Esophagus muscularis mucosa (tissue), 4 donors: Measurements from ENCODE around the gene KLHL9. TPM values are rescaled to one million over a fixed set of nuclear protein-coding genes. Genes with fewer than 3 reads are reported as not detected.

Experiments
- DNase-seq: peaks from one replicate; pipeline ENCODE4 v3.0.0-alpha.2; 2017; ENCODE audit errors: extremely low spot score
- H3K27ac ChIP-seq, 4 donors: fragments of 200-600 bp; sonication (generic); replicated peaks in 1 of 4; 1 replicate in 3 of 4; 2 replicates in 1 of 4; pipeline ENCODE4 v1.5.1; 2016 to 2019; ENCODE audit warnings: mild to moderate bottlenecking in 1 of 4
- H3K27me3 ChIP-seq, 4 donors: fragments of 200-600 bp; sonication (generic); one replicate each; pipeline versions ENCODE4 v1.5.1 to v1.6.0; 2016 to 2019
- H3K36me3 ChIP-seq, 4 donors: fragments of 200-600 bp; sonication (generic); one replicate each; pipeline ENCODE4 v1.5.1; 2016 to 2019
- H3K4me1 ChIP-seq, 4 donors: fragments of 200-600 bp; sonication (generic); one replicate each; pipeline ENCODE4 v1.5.1; 2016 to 2019
- H3K4me3 ChIP-seq, 4 donors: fragments of 200-600 bp; sonication (generic); 1 replicate in 2 of 4; 2 replicates in 2 of 4; pipeline ENCODE4 v1.5.1; 2016 to 2019; ENCODE audit warnings: mild to moderate bottlenecking in 4 of 4, moderate library complexity in 1 of 4
- H3K9me3 ChIP-seq, 4 donors: fragments of 200-600 bp; sonication (generic); 1 replicate in 3 of 4; 2 replicates in 1 of 4; pipeline ENCODE4 v1.5.1; 2016 to 2019
- CTCF ChIP-seq, 3 experiments: fragments of 200-600 bp in 2 of 3; fragments of 450-650 bp in 1 of 3; sonication (generic) in 2 of 3; IDR thresholded peaks; one replicate each; pipeline ENCODE4 v1.5.1; 2017 to 2019; ENCODE audit warnings: antibody characterized with exemption in 3 of 3, mild to moderate bottlenecking in 2 of 3, moderate library complexity in 1 of 3
- EP300 ChIP-seq: sonication (generic); formaldehyde crosslinking; IDR thresholded peaks from one replicate; pipeline ENCODE4 v1.6.1; 2017; ENCODE audit warnings: antibody characterized with exemption
- POLR2A ChIP-seq: fragments of 450-650 bp; IDR thresholded peaks from one replicate; pipeline ENCODE4 v1.6.1; 2017; ENCODE audit warnings: antibody characterized with exemption, moderate library complexity, mild to moderate bottlenecking, low read depth
- POLR2AphosphoS5 ChIP-seq, 2 donors: sonication (generic); formaldehyde crosslinking; IDR thresholded peaks; one replicate each; pipeline ENCODE4 v1.6.1; 2017; ENCODE audit warnings: antibody characterized with exemption in 2 of 2
- WGBS: methylation state at CpG from one replicate; pipeline ENCODE4 v1.1.5; 2018; 5-methylcytosine and 5-hydroxymethylcytosine counted together
- intact Hi-C: fragments of 100-400 bp; cut with DNase I; formaldehyde crosslinking; loops from one replicate; pipeline ENCODE4 v1.15.1; 2023
- total RNA-seq, 4 donors: library from RNA; depleted of rRNA; stranded (reverse); fragments of >200 nt; gene quantifications; one replicate each; pipeline versions ENCODE4 v1.1.0 to v1.2.1, GENCODE V29; 2016

The KLHL9 gene
- total RNA-seq, 4 donors from 2014 or later, result 19.2 to 22.8 (median 21.3) TPM

- 45% methylated on average over 2 of the region's 2 CpGs for WGBS
- Histone ChIP-seq H3K27me3 (no peaks in the 10 kb centered on the region), H3K9me3 (no peaks in the 10 kb centered on the region), H3K4me3 (no peak overlapping the region), H3K4me1 (no peaks in the 10 kb centered on the region), H3K27ac (no peak overlapping the region), H3K36me3 (no peaks in the 10 kb centered on the region)
- DNase-seq, result no peak
- TF ChIP-seq CTCF (IDR thresholded peaks at IDR 0.05) (no peak), POLR2AphosphoS5 (IDR thresholded peaks at IDR 0.05) (no peak), EP300 (no peak), POLR2A (no peak)
- intact Hi-C loops, result no loop called here
These were observed 45.4 kb downstream of the KLHL9 start for GRCh38 chr9:21289848-21290247.

DNA sequence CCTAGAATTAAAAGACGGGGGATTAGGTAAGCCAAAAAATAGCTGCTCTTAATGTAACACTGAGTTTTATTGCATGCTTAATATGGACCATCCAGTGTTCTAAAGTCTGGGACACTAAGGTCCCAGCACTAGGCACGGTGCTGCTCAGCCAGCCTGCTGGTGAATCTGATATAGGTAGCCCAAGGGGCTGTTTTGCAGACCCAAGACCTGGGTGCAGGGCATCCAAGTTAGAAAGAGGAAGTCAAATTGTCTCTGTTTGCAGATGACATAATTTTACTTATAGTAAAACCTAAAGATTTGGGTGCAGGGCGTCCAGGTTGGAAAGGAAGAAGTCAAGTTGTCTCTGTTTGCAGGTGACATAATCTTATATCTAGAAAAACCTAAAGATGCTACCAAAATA is 47.9 kb downstream of the KLHL9 start:
- Histone ChIP-seq H3K36me3 (no peaks in the 10 kb centered on the region), H3K4me3 (no peak overlapping the region), H3K27ac (no peak overlapping the region), H3K27me3 (no peaks in the 10 kb centered on the region), H3K4me1 (no peaks in the 10 kb centered on the region), H3K9me3 (no peaks in the 10 kb centered on the region)
- 61% methylated on average over 3 of the region's 3 CpGs for WGBS
- DNase-seq, result no peak
- intact Hi-C loops, result no loop called here
- TF ChIP-seq EP300 (no peak), POLR2A (no peak), POLR2AphosphoS5 (IDR thresholded peaks at IDR 0.05) (no peak), CTCF (IDR thresholded peaks at IDR 0.05) (no peak)

DNA sequence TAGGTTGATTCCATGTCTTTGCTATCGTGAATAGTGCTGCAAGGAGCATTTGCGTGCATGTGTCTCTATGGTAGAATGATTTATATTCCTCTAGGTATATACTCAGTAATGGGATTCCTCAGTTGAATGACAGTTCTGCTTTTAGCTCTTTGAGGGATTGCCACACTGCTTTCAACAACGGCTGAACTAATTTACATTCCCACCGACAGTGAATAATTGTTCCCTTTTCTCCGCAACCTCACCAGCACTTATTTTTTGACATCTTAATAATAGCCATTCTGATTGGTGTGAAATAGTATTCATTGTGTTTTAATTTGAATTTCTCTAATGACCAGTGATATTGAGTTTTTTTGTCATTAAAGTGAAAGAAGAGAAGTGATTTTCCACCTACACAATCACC is 48.5 kb downstream of the KLHL9 start:
- Histone ChIP-seq H3K4me1 (no peaks in the 10 kb centered on the region), H3K27ac (no peak overlapping the region), H3K9me3 (no peaks in the 10 kb centered on the region), H3K36me3 (no peaks in the 10 kb centered on the region), H3K4me3 (no peak overlapping the region), H3K27me3 (no peaks in the 10 kb centered on the region)
- intact Hi-C loops, result no loop called here
- DNase-seq, result no peak
- TF ChIP-seq POLR2AphosphoS5 (IDR thresholded peaks at IDR 0.05), result no peak
- no peak for TF ChIP-seq POLR2A
- no peak for TF ChIP-seq CTCF (IDR thresholded peaks at IDR 0.05)
- TF ChIP-seq EP300, result no peak
- 69% methylated on average over 5 of the region's 5 CpGs for WGBS

DNA sequence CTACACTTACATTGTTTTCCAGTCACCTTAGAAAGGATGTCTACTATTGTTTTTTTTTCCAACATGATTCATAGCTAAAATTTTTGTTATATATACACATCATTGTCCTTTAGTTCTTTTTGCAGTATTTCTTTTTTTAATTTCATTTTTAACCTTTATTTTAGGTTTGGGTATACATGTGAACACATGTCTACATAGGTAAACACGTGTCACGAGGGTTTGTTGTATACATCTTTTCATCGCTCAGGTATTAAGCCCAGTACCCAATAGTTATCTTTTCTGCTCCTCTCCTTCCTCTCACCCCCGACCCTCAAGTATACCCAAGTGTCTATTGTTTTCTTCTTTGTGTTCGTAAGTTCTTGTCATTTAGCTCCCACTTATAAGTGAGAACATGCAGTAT is 49.1 kb downstream of the KLHL9 start:
- Histone ChIP-seq H3K9me3 (no peaks in the 10 kb centered on the region), H3K36me3 (no peaks in the 10 kb centered on the region), H3K4me1 (no peaks in the 10 kb centered on the region), H3K27me3 (no peaks in the 10 kb centered on the region), H3K4me3 (no peak overlapping the region), H3K27ac (no peak overlapping the region)
- intact Hi-C loops, result no loop called here
- 86% methylated on average over 5 of the region's 5 CpGs for WGBS
- DNase-seq, result no peak
- TF ChIP-seq POLR2A (no peak), CTCF (IDR thresholded peaks at IDR 0.05) (no peak), EP300 (no peak), POLR2AphosphoS5 (IDR thresholded peaks at IDR 0.05) (no peak)

DNA sequence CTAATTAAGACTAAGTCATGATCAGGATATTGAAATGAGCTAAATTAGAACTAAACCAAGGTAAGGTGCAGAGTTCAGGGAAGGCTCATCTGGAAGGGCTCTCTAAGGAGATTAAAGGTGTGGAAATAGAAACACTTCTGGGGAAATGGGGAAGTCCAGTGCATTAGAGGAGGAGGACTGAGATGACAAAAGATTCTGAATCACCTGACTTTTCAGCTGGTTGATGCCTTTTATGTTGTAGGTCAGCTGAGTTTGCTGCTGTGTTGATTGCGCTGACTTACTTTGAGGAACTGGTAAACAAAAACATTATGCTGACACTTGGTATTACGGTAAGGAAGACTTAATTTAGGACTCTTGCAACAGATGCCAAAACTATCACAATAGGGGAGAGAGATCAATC is 53.9 kb downstream of the KLHL9 start:
- no peak for TF ChIP-seq POLR2AphosphoS5 (IDR thresholded peaks at IDR 0.05)
- WGBS, result 37% methylated on average over 2 of the region's 2 CpGs
- no peak overlapping the region for H3K4me3 ChIP-seq
- no peaks in the 10 kb centered on the region for H3K36me3 ChIP-seq
- intact Hi-C loops, result no loop called here
- no peaks in the 10 kb centered on the region for H3K9me3 ChIP-seq
- H3K27ac ChIP-seq, result no peak overlapping the region
- no peaks in the 10 kb centered on the region for H3K27me3 ChIP-seq
- no peaks in the 10 kb centered on the region for H3K4me1 ChIP-seq
- no peak for DNase-seq

Other genes with a start within 250 kb of the KLHL9 start
- gene IFNW1, start 193.6 kb downstream of the KLHL9 start, total RNA-seq, result not detected
- gene IFNA21, start 168.7 kb downstream of the KLHL9 start, total RNA-seq, result not detected
- gene IFNA4, start 147.8 kb downstream of the KLHL9 start, total RNA-seq, result not detected
- not detected for gene IFNA7, start 133.2 kb downstream of the KLHL9 start, total RNA-seq
- not detected for gene IFNA10, start 128.3 kb downstream of the KLHL9 start, total RNA-seq
- gene IFNA16, start 118.1 kb downstream of the KLHL9 start, total RNA-seq, result not detected
- gene IFNA17, start 107.2 kb downstream of the KLHL9 start, total RNA-seq, result not detected
- not detected for gene IFNA14, start 95.4 kb downstream of the KLHL9 start, total RNA-seq
- gene IFNA5, start 30.1 kb downstream of the KLHL9 start, total RNA-seq, result not detected
- gene IFNA6, start 15.5 kb upstream of the KLHL9 start, total RNA-seq, result not detected
- gene IFNA13, start 32.7 kb upstream of the KLHL9 start, total RNA-seq, result not detected
- not detected for gene IFNA2, start 50.0 kb upstream of the KLHL9 start, total RNA-seq
- gene IFNA8, start 73.7 kb upstream of the KLHL9 start, total RNA-seq, result not detected
- gene IFNA1, start 105.0 kb upstream of the KLHL9 start, total RNA-seq, result not detected
- not detected for gene IFNE, start 146.9 kb upstream of the KLHL9 start, total RNA-seq